Hepatocyte (in vitro differentiated cells): ENCODE results near the gene DNM1L. TPM values are rescaled to one million over a fixed set of nuclear protein-coding genes. Genes with fewer than 3 reads are reported as not detected.
A peak's percentile ranks its signal among the peaks of the same experiment; 100 is the strongest.

ENCODE experiments used
- DNase-seq: peaks from one replicate; pipeline ENCODE4 v3.0.0-alpha.2; 2016; ENCODE audit warnings: low spot score
- H2AFZ ChIP-seq: fragments of 200-600 bp; sonication (generic); 2 replicates; pipeline ENCODE4 v1.6.0; 2016; ENCODE audit warnings: antibody characterized with exemption, mild to moderate bottlenecking
- H3K27ac ChIP-seq: fragments of 200-600 bp; sonication (generic); 2 replicates; pipeline ENCODE4 v1.5.1; 2016; ENCODE audit warnings: mild to moderate bottlenecking
- H3K27me3 ChIP-seq: fragments of 200-600 bp; sonication (generic); 2 replicates; pipeline ENCODE4 v1.6.1; 2016
- H3K36me3 ChIP-seq: fragments of 200-600 bp; sonication (generic); replicated peaks from 2 replicates; pipeline ENCODE4 v1.5.1; 2016; ENCODE audit warnings: low read depth; ENCODE audit not compliant: insufficient read depth
- H3K4me1 ChIP-seq: fragments of 200-600 bp; sonication (generic); 2 replicates; pipeline ENCODE4 v1.5.1; 2016; ENCODE audit warnings: mild to moderate bottlenecking, moderate library complexity; ENCODE audit not compliant: insufficient read depth
- H3K4me2 ChIP-seq: fragments of 200-600 bp; sonication (generic); 2 replicates; pipeline ENCODE4 v1.6.0; 2016
- H3K4me3 ChIP-seq: fragments of 200-600 bp; sonication (generic); 2 replicates; pipeline ENCODE4 v1.5.1; 2016; ENCODE audit warnings: mild to moderate bottlenecking
- H3K79me2 ChIP-seq: fragments of 200-600 bp; sonication (generic); 2 replicates; pipeline ENCODE4 v1.6.0; 2017; ENCODE audit warnings: mild to moderate bottlenecking
- H3K9me2 ChIP-seq: fragments of 200-600 bp; sonication (generic); replicated peaks from 2 replicates; pipeline ENCODE4 v1.6.0; 2017; ENCODE audit warnings: mild to moderate bottlenecking; ENCODE audit not compliant: insufficient read depth
- H3K9me3 ChIP-seq: fragments of 200-600 bp; sonication (generic); 2 replicates; pipeline ENCODE4 v1.5.1; 2016; ENCODE audit warnings: low read depth, mild to moderate bottlenecking
- H4K20me1 ChIP-seq: fragments of 200-600 bp; sonication (generic); 2 replicates; pipeline ENCODE4 v1.6.0; 2016; ENCODE audit warnings: mild to moderate bottlenecking; ENCODE audit not compliant: insufficient read depth, poor library complexity, severe bottlenecking
- EZH2 ChIP-seq: fragments of 200-600 bp; sonication (generic); IDR thresholded peaks from 2 replicates; pipeline ENCODE4 v1.6.1; 2016; ENCODE audit warnings: antibody characterized with exemption, mild to moderate bottlenecking, borderline replicate concordance
- EZH2phosphoT487 ChIP-seq: fragments of 200-600 bp; sonication (generic); IDR thresholded peaks from one replicate; pipeline ENCODE4 v1.6.1; 2018; ENCODE audit warnings: antibody characterized with exemption, mild to moderate bottlenecking, low read depth, moderate library complexity; ENCODE audit not compliant: unreplicated experiment, severe bottlenecking
- WGBS: methylation state at CpG from one replicate; pipeline ENCODE4 v1.1.6; 2016; ENCODE audit warnings: low lambda C conversion rate; ENCODE audit errors: missing lambda C conversion rate; 5-methylcytosine and 5-hydroxymethylcytosine counted together
- polyA plus RNA-seq: library from polyadenylated mRNA; unstranded; fragments of >200 nt; fragmentation: Nextera tagmentation; extraction: Ambion mirVana; gene quantifications from 2 replicates; pipeline ENCODE4 v1.2.1, GENCODE V29; 2016
- total RNA-seq: library from RNA; depleted of rRNA; stranded (reverse); fragments of >200 nt; gene quantifications from 2 replicates; pipeline ENCODE4 v1.2.3, GENCODE V29; 2014
- TF ChIP-seq, protein P1 (sequence below): fragments of 200-600 bp; sonication (generic); IDR thresholded peaks from 2 replicates; pipeline ENCODE4 v1.5.1; 2016; ENCODE audit warnings: antibody characterized with exemption, mild to moderate bottlenecking; ENCODE audit not compliant: poor library complexity

The DNM1L gene
- total and polyA plus RNA-seq, 2 experiments from 2014 or later, result 49.1 to 70.8 TPM

- no peaks in the 10 kb centered on the region for H4K20me1 ChIP-seq
- TF ChIP-seq, protein P1, sequence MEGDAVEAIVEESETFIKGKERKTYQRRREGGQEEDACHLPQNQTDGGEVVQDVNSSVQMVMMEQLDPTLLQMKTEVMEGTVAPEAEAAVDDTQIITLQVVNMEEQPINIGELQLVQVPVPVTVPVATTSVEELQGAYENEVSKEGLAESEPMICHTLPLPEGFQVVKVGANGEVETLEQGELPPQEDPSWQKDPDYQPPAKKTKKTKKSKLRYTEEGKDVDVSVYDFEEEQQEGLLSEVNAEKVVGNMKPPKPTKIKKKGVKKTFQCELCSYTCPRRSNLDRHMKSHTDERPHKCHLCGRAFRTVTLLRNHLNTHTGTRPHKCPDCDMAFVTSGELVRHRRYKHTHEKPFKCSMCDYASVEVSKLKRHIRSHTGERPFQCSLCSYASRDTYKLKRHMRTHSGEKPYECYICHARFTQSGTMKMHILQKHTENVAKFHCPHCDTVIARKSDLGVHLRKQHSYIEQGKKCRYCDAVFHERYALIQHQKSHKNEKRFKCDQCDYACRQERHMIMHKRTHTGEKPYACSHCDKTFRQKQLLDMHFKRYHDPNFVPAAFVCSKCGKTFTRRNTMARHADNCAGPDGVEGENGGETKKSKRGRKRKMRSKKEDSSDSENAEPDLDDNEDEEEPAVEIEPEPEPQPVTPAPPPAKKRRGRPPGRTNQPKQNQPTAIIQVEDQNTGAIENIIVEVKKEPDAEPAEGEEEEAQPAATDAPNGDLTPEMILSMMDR, result no peak
- no peak for TF ChIP-seq EZH2
- TF ChIP-seq EZH2phosphoT487, result no peak
- no peak overlapping the region for H2AFZ ChIP-seq
- H3K9me2 ChIP-seq, result no peaks in the 10 kb centered on the region
- no peak overlapping the region for H3K4me3 ChIP-seq
- H3K27ac ChIP-seq, result no peak overlapping the region
- H3K79me2 ChIP-seq, result no peaks in the 10 kb centered on the region
- H3K4me2 ChIP-seq, result no peak overlapping the region
- 75% methylated on average over 4 of the region's 4 CpGs for WGBS
- H3K4me1 ChIP-seq, result no peaks in the 10 kb centered on the region
- H3K9me3 ChIP-seq, result no peaks in the 10 kb centered on the region
- H3K27me3 ChIP-seq, result no peaks in the 10 kb centered on the region
- no peak for DNase-seq
- H3K36me3 ChIP-seq, result no peaks in the 10 kb centered on the region
These were observed 89.4 kb downstream of the DNM1L start for GRCh38 chr12:32768518-32768917.

GRCh38 chr12:32770141-32770540, 91.0 kb downstream of the DNM1L start:
- DNase-seq, result no peak
- H3K27me3 ChIP-seq, result no peaks in the 10 kb centered on the region
- 50% methylated on average over 1 of the region's 1 CpG for WGBS
- no peak overlapping the region for H3K27ac ChIP-seq
- H3K9me3 ChIP-seq, result no peaks in the 10 kb centered on the region
- no peaks in the 10 kb centered on the region for H4K20me1 ChIP-seq
- H3K79me2 ChIP-seq, result no peaks in the 10 kb centered on the region
- no peaks in the 10 kb centered on the region for H3K36me3 ChIP-seq
- H3K4me2 ChIP-seq, result no peak overlapping the region
- no peak overlapping the region for H2AFZ ChIP-seq
- TF ChIP-seq, protein P1, result no peak
- TF ChIP-seq EZH2 (no peak), EZH2phosphoT487 (no peak)
- no peaks in the 10 kb centered on the region for H3K4me1 ChIP-seq
- H3K9me2 ChIP-seq, result no peaks in the 10 kb centered on the region
- no peak overlapping the region for H3K4me3 ChIP-seq

DNA sequence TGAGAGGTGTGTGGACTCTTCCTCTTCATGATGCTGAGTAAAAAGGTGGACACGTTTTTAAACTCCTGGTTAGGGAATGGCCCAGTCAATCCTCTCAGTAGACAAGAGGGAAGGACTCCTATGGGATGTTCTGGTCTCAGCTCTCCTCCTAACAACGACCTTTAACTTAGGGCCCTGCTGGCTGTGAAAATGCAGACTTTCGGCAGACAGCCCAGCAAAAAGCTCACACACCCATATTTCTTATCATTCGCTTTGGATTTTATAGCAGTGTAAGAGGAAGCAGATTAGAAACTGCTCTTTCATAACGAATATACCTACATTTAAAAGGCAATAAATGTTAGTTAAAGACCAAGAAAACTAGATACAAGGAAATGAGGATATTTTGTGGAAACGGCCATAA, 94.6 kb downstream of the DNM1L start:
- no peaks in the 10 kb centered on the region for H3K36me3 ChIP-seq
- 28% methylated on average over 6 of the region's 6 CpGs for WGBS
- no peaks in the 10 kb centered on the region for H3K79me2 ChIP-seq
- H3K27ac ChIP-seq, result no peak overlapping the region
- H3K4me2 ChIP-seq, result peak overlapping the region; percentile 1
- no peak for DNase-seq
- no peaks in the 10 kb centered on the region for H3K4me1 ChIP-seq
- no peak overlapping the region for H3K4me3 ChIP-seq
- no peaks in the 10 kb centered on the region for H3K9me3 ChIP-seq
- TF ChIP-seq EZH2 (no peak), EZH2phosphoT487 (no peak)
- TF ChIP-seq, protein P1, result no peak
- H2AFZ ChIP-seq, result no peak overlapping the region
- no peaks in the 10 kb centered on the region for H4K20me1 ChIP-seq
- no peaks in the 10 kb centered on the region for H3K9me2 ChIP-seq
- no peaks in the 10 kb centered on the region for H3K27me3 ChIP-seq

DNA sequence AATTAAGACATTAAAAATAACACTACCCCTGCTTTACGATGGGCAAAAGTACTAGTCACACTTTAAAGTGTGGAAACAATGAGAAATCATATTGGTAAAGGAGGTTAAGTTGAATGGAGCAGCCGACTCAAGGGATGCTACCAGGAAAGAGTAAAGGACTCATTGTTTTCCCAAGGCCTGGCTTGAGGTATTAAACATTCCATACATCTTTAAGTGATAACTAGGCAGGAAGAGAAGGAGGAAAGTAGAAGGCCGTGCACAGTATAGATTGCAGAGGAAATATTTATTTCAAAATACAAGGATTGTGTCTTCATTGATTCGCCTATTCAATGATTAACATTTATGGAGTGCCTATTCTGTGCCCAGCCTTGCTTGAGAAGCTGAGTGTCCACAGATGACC, 97.2 kb downstream of the DNM1L start:
- Histone ChIP-seq H2AFZ (no peak overlapping the region), H3K27ac (no peak overlapping the region), H3K4me1 (no peaks in the 10 kb centered on the region), H3K9me3 (no peaks in the 10 kb centered on the region), H3K4me2 (no peak overlapping the region), H3K9me2 (no peaks in the 10 kb centered on the region), H3K4me3 (no peak overlapping the region), H4K20me1 (no peaks in the 10 kb centered on the region), H3K79me2 (no peaks in the 10 kb centered on the region), H3K27me3 (no peaks in the 10 kb centered on the region), H3K36me3 (no peaks in the 10 kb centered on the region)
- TF ChIP-seq EZH2, result no peak
- TF ChIP-seq EZH2phosphoT487, result no peak
- TF ChIP-seq, protein P1, result no peak
- DNase-seq, result no peak
- 80% methylated on average over 4 of the region's 4 CpGs for WGBS
